Cardiac fibroblast (primary cell): ENCODE results near the gene SLC16A12.

Source experiments
- DNase-seq, 2 donors: peaks; one replicate each; pipeline versions ENCODE4 v3.0.0 to v3.0.0-alpha.2; 2010; ENCODE audit warnings: low read depth in 2 of 2
- H3K4me3 ChIP-seq, 2 donors: replicated peaks in 1 of 2; 1 replicate in 1 of 2; 2 replicates in 1 of 2; pipeline ENCODE4 v1.5.1; 2011; ENCODE audit warnings: low read depth in 2 of 2, low read length in 2 of 2, mild to moderate bottlenecking in 2 of 2, moderate library complexity in 1 of 2
- TF ChIP-seq, protein P1 (sequence below): IDR thresholded peaks from one replicate; pipeline ENCODE4 v1.5.1; 2011; ENCODE audit warnings: low read depth, mild to moderate bottlenecking, low read length, inconsistent platforms

The SLC16A12 gene

DNA sequence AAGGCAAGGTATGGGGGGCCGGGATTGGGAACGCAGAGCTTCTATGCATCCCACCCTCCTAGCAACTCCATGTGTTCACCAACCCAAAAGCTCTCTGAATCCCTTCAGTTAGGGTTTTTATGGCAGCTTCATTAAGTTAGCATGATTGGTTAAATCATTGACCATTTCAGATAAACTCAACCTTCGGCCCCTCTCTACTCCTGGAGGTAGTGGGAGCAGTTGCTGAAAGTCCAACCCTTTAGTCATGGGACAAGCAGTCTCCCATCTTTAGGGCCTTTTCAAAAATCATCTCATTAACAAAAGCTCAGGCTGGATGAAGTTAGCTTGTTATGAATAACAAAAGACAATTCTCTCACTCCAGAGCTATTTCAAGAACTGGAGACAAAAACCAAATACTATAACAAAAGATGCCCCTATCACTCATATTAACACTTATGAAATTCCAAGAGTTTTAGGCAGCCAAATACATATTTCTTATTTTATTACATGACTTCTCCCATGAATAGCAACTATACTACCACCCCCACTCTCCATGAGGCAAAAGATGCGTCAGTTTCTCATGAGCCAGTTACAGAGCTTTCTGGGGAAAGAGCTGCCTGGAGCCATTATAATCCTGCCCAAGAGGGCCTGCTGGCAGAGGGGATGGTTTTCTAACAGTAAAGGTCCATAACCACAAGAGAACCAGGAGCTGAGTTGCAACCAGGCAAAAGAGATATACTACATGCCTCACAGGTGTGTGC is 44.6 kb downstream of the SLC16A12 start:
- no peak for DNase-seq
- TF ChIP-seq, protein P1, sequence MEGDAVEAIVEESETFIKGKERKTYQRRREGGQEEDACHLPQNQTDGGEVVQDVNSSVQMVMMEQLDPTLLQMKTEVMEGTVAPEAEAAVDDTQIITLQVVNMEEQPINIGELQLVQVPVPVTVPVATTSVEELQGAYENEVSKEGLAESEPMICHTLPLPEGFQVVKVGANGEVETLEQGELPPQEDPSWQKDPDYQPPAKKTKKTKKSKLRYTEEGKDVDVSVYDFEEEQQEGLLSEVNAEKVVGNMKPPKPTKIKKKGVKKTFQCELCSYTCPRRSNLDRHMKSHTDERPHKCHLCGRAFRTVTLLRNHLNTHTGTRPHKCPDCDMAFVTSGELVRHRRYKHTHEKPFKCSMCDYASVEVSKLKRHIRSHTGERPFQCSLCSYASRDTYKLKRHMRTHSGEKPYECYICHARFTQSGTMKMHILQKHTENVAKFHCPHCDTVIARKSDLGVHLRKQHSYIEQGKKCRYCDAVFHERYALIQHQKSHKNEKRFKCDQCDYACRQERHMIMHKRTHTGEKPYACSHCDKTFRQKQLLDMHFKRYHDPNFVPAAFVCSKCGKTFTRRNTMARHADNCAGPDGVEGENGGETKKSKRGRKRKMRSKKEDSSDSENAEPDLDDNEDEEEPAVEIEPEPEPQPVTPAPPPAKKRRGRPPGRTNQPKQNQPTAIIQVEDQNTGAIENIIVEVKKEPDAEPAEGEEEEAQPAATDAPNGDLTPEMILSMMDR, result no peak

DNA sequence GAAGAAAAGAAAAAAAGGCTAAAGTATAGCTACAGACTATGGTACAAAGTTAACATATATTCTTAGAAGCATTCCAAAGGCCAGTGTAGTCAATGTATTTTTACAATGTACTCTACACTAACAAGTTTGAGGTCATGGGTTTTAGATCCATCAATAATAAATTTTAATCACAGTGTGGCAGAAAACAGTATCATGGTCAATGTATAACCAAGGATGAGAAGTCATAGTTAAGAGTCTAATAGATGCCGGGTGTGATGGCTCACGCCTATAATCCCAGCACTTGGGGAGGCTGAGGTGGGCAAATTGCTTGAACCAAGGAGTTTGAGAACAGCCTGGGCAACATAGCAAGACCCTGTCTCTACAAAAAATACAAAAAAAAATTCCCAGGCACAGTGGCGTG is 53.1 kb downstream of the SLC16A12 start:
- TF ChIP-seq, protein P1, result no peak
- DNase-seq, result no peak
- no peak overlapping the region for H3K4me3 ChIP-seq

More for the DNA sequence above, 44.6 kb downstream of the SLC16A12 start:
- no peak overlapping the region for H3K4me3 ChIP-seq

- TF ChIP-seq, protein P1, result no peak
- H3K4me3 ChIP-seq, result no peak overlapping the region
- peak; percentile 97 to 98 for DNase-seq
Measured at GRCh38 chr10:89481662-89482061, 53.7 kb downstream of the SLC16A12 start.

- DNase-seq, result peak; percentile 49 to 75
- H3K4me3 ChIP-seq, result no peak overlapping the region
- TF ChIP-seq, protein P1, result no peak
Measured at GRCh38 chr10:89479771-89480446, 55.5 kb downstream of the SLC16A12 start.

DNA sequence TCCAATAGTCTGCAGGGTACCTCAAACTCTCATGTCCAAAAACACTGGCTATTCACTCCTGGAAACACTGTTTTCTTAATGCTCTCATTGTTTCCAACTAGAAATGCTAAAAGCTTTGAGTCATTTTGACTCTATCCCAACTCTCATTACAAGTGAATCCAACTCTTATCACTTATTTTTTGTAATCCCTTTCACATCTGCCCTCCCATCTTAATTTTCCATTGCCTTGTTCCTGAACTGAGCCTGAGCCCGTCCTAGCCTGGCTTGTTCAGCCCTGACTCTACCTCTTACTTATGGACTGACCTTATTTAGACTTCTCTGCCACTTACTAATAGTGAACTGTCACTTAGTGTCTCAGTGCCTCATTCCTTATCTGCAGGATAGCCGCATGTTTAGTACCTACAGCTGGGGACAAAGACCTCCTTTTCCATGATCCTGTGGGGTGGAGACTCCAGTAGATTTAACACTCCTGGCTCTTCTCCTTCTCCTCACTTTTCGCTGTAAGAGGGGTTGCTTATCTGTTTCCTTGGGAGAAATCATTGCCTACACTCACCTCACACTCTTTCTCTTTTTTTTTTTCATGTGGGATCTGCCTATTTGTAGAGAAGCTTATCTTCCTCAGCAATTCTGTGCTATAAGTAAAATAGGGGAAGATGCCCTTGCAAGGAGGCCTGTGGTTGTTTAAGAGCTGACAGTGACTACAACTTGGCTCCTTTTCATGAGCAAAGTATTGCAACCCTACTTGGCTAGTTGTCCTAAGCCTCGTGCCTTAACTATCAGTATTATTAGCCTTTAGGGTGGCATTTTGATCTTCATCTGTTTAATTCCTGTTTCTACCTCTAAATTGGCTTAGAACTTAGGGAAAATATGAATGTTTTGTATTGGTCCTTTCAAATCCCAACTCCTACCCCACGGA is 56.4 kb downstream of the SLC16A12 start:
- TF ChIP-seq, protein P1, result no peak
- no peak overlapping the region for H3K4me3 ChIP-seq
- DNase-seq, result peak; percentile 70 to 75

GRCh38 chr10:89478085-89478738 is 57.2 kb downstream of the SLC16A12 start:
- DNase-seq, result peak; percentile 45 to 49
- TF ChIP-seq, protein P1, result peak; percentile 1
- H3K4me3 ChIP-seq, result no peak overlapping the region
